LNCAP (cell line): ENCODE data around the gene MYBPC2.

Experiments used
- TF ChIP-seq, protein P1 (sequence below): fragments of 450-650 bp; IDR thresholded peaks from 2 replicates; pipeline ENCODE4 v1.5.1; 2017; ENCODE audit warnings: mild to moderate bottlenecking

The MYBPC2 gene

DNA sequence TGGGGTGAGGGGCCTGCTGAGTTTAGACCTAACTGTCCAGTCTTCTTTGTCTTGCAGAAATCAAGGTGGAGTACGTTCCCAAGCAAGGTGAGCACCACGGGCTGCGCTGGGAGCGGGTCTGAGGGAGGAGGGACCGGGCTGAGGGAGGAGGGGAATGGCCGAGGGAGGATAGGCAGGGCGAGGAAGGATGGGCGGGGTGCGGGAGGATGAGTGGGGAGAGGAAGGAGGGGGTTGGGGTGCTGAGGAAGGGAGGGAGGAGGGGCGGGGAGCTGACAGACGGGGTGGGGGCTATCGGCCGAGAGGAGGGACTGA is 18.5 kb downstream of the MYBPC2 start:
- TF ChIP-seq, protein P1, sequence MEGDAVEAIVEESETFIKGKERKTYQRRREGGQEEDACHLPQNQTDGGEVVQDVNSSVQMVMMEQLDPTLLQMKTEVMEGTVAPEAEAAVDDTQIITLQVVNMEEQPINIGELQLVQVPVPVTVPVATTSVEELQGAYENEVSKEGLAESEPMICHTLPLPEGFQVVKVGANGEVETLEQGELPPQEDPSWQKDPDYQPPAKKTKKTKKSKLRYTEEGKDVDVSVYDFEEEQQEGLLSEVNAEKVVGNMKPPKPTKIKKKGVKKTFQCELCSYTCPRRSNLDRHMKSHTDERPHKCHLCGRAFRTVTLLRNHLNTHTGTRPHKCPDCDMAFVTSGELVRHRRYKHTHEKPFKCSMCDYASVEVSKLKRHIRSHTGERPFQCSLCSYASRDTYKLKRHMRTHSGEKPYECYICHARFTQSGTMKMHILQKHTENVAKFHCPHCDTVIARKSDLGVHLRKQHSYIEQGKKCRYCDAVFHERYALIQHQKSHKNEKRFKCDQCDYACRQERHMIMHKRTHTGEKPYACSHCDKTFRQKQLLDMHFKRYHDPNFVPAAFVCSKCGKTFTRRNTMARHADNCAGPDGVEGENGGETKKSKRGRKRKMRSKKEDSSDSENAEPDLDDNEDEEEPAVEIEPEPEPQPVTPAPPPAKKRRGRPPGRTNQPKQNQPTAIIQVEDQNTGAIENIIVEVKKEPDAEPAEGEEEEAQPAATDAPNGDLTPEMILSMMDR, result no peak

GRCh38 chr19:50453243-50453642 is 20.6 kb downstream of the MYBPC2 start:
- TF ChIP-seq, protein P1, result no peak

- TF ChIP-seq, protein P1, result no peak
Measured at GRCh38 chr19:50455992-50456391, 23.3 kb downstream of the MYBPC2 start.

- TF ChIP-seq, protein P1, result no peak
Measured at GRCh38 chr19:50457300-50457699, 24.6 kb downstream of the MYBPC2 start.

DNA sequence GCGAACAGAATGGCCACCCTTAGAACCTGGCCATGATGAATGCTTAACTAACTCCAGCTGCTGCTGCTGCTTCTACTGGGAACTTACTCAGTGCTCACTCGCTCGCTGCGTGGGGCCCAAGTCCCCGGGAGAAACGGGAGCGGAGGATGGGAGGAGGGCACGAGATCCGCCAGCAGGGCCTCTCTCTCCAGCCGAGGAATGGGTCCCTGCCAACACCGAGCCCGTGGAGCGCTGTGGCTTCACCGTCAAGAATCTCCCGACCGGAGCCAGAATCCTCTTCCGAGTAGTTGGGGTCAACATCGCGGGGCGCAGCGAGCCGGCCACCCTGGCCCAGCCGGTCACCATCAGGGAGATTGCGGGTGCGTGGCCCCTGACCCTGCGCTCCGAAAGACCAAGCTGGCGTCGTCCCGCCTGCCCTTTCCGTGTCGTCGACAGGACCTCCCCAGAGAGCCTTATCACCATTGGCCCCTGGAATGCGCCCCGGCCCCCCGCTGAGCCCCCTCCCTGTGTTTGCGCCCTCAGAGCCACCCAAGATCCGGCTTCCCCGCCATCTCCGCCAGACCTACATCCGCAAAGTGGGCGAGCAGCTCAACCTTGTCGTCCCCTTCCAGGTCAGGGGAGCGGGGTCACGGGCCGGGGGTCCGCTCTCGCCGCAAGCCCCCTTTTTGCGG is 25.8 kb downstream of the MYBPC2 start:
- TF ChIP-seq, protein P1, result no peak

DNA sequence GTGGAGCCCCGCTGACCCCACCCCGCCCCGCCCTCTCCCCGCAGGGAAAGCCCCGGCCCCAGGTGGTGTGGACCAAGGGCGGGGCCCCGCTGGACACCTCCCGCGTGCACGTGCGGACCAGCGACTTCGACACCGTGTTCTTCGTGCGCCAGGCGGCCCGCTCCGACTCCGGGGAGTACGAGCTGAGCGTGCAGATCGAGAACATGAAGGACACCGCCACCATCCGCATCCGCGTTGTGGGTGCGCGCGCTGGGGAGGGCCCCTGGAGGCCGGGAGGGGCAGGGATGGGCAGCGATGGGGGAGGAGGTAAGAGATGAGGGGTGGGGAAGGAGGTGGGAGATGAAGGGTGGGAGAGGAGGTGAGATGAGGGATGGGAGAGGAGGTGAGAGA is 26.4 kb downstream of the MYBPC2 start:
- TF ChIP-seq, protein P1, result no peak

DNA sequence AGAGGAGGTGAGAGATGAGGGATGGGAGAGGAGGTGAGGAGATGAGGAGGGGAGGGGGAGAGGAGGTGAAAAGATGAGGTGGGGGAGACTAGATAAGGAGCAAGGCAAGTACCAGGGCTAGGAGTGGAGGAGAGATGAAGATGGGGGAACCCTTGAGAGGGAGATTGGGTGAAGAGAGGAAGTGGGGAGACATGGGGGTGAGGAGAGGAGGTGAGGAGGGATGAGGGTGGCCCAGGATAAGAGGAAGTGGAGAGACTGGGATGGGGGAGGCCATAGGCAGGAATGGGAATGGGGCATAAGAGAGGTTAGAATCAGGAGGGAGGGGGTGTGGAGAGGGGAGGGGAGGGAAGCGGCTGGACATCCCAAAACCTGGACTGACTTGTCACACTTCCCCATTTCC is 26.9 kb downstream of the MYBPC2 start:
- TF ChIP-seq, protein P1, result no peak

DNA sequence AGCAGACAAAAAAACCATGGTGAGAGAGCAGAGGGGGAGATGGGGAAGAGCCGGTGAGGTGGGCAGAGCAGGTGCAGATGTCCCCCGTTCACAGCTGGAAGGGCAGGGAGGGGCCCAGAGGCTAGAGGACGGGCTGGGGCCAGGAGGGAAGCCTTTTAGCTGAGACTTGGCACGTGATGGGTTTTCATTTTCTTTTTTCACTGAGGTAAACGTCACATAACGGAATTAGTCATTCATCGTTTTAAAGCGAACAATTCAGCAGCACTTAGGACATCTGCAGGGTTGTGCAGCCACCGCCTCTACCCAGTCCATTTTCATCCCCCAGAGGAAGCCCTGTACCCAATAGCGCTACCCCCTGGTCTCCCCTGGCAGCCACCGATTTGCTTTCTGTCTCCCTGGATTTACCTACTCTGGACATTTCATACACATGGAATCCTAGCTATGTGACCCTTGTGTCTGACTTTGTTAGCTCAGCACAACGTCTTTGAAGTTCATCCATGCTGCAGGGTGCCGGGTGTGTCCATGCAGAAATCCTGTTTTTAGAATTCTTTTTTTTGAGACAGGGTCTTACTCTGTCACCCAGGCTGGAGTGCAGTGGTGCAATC is 27.6 kb downstream of the MYBPC2 start:
- TF ChIP-seq, protein P1, result no peak
